SK-N-SH (cell line): Measurements from ENCODE around the gene ANKRD1.

Experiments
- EP300 ChIP-seq, 2 experiments: IDR thresholded peaks; 2 replicates each; pipeline versions ENCODE4 v1.4.0 to v1.6.1; 2012; ENCODE audit warnings: borderline replicate concordance in 1 of 2, low read depth in 1 of 2, low read length in 1 of 2
- EZH2phosphoT487 ChIP-seq: fragments of 200-600 bp; sonication (generic); IDR thresholded peaks from 2 replicates; pipeline ENCODE4 v1.6.1; 2017; ENCODE audit warnings: low read depth, mixed run types, mild to moderate bottlenecking, antibody characterized with exemption, moderate library complexity, borderline replicate concordance
- POLR2AphosphoS5 ChIP-seq: IDR thresholded peaks from 2 replicates; pipeline ENCODE4 v1.6.1; 2012; ENCODE audit warnings: low read depth, low read length
- RAD21 ChIP-seq: IDR thresholded peaks from 2 replicates; pipeline ENCODE4 v1.6.1; 2012; ENCODE audit warnings: mild to moderate bottlenecking, low read length
- RCOR1 ChIP-seq: fragments of 150-350 bp; IDR thresholded peaks from 2 replicates; pipeline ENCODE4 v1.6.1; 2017; ENCODE audit warnings: antibody characterized with exemption, low read length
- RFX5 ChIP-seq: IDR thresholded peaks from 2 replicates; pipeline ENCODE4 v1.6.1; 2012; ENCODE audit warnings: mild to moderate bottlenecking, improper control_type of control experiment, low read length
- TF ChIP-seq, protein P1 (sequence below): fragments of 200-600 bp; sonication (generic); IDR thresholded peaks from 2 replicates; pipeline ENCODE4 v1.6.1; 2017; ENCODE audit warnings: antibody characterized with exemption, mild to moderate bottlenecking, moderate library complexity
- TF ChIP-seq, protein P2 (sequence below): IDR thresholded peaks from 2 replicates; pipeline ENCODE4 v1.4.0; 2012; ENCODE audit warnings: low read depth
- TF ChIP-seq, protein P3 (sequence below): fragments of 150-350 bp; IDR thresholded peaks from 2 replicates; pipeline ENCODE4 v1.6.1; 2017; ENCODE audit warnings: antibody characterized with exemption, low read length, low read depth, borderline replicate concordance

DNA sequence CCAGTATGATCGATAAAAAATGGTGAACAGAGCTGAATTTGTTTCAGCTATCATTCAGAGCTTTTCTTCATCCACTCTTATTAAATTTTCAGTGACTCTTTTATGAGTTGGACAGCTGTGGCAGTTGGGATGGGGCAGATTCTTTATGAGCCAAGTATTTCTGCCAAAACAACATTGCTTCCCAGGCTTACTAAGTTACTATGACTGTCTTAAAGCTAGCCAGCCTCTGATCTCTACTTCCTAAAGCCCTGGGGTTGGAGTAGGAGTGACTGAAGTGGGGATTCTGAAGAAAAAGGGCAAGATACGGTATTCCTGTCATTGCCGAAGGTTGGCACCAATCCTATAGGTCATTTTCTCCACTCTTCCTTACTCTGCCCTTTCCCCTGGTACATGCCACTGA lies 36.5 kb downstream of the ANKRD1 start:
- TF ChIP-seq, protein P1, sequence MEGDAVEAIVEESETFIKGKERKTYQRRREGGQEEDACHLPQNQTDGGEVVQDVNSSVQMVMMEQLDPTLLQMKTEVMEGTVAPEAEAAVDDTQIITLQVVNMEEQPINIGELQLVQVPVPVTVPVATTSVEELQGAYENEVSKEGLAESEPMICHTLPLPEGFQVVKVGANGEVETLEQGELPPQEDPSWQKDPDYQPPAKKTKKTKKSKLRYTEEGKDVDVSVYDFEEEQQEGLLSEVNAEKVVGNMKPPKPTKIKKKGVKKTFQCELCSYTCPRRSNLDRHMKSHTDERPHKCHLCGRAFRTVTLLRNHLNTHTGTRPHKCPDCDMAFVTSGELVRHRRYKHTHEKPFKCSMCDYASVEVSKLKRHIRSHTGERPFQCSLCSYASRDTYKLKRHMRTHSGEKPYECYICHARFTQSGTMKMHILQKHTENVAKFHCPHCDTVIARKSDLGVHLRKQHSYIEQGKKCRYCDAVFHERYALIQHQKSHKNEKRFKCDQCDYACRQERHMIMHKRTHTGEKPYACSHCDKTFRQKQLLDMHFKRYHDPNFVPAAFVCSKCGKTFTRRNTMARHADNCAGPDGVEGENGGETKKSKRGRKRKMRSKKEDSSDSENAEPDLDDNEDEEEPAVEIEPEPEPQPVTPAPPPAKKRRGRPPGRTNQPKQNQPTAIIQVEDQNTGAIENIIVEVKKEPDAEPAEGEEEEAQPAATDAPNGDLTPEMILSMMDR, result no peak
- TF ChIP-seq RAD21, result no peak
- TF ChIP-seq POLR2AphosphoS5, result no peak
- TF ChIP-seq, protein P2, sequence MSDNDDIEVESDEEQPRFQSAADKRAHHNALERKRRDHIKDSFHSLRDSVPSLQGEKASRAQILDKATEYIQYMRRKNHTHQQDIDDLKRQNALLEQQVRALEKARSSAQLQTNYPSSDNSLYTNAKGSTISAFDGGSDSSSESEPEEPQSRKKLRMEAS, result no peak
- no peak for TF ChIP-seq RFX5
- TF ChIP-seq EZH2phosphoT487, result no peak
- TF ChIP-seq RCOR1, result no peak
- TF ChIP-seq EP300 (IDR thresholded peaks at IDR 0.05; ENCODE audit: borderline replicate concordance in 1 of 2, low read depth in 1 of 2, low read length in 1 of 2), result no peak
- TF ChIP-seq, protein P3, sequence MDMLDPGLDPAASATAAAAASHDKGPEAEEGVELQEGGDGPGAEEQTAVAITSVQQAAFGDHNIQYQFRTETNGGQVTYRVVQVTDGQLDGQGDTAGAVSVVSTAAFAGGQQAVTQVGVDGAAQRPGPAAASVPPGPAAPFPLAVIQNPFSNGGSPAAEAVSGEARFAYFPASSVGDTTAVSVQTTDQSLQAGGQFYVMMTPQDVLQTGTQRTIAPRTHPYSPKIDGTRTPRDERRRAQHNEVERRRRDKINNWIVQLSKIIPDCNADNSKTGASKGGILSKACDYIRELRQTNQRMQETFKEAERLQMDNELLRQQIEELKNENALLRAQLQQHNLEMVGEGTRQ, result no peak
